GM18951 (cell line): ENCODE measurements around the gene MOCS3.

Source experiments
- POLR2A ChIP-seq: IDR thresholded peaks from 4 replicates; pipeline ENCODE4 v1.6.1; 2011; ENCODE audit warnings: mild to moderate bottlenecking; ENCODE audit not compliant: insufficient read length, insufficient read depth; ENCODE audit errors: extremely low read depth
- in situ Hi-C: fragments of 300-500 bp; cut with MboI; formaldehyde crosslinking; loops from one replicate; pipeline ENCODE4 v1.12.0; 2022; ENCODE audit warnings: low sequenced_read_pairs, mixed read lengths, inconsistent platforms; ENCODE audit not compliant: unreplicated experiment

The MOCS3 gene, protein sequence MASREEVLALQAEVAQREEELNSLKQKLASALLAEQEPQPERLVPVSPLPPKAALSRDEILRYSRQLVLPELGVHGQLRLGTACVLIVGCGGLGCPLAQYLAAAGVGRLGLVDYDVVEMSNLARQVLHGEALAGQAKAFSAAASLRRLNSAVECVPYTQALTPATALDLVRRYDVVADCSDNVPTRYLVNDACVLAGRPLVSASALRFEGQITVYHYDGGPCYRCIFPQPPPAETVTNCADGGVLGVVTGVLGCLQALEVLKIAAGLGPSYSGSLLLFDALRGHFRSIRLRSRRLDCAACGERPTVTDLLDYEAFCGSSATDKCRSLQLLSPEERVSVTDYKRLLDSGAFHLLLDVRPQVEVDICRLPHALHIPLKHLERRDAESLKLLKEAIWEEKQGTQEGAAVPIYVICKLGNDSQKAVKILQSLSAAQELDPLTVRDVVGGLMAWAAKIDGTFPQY

DNA sequence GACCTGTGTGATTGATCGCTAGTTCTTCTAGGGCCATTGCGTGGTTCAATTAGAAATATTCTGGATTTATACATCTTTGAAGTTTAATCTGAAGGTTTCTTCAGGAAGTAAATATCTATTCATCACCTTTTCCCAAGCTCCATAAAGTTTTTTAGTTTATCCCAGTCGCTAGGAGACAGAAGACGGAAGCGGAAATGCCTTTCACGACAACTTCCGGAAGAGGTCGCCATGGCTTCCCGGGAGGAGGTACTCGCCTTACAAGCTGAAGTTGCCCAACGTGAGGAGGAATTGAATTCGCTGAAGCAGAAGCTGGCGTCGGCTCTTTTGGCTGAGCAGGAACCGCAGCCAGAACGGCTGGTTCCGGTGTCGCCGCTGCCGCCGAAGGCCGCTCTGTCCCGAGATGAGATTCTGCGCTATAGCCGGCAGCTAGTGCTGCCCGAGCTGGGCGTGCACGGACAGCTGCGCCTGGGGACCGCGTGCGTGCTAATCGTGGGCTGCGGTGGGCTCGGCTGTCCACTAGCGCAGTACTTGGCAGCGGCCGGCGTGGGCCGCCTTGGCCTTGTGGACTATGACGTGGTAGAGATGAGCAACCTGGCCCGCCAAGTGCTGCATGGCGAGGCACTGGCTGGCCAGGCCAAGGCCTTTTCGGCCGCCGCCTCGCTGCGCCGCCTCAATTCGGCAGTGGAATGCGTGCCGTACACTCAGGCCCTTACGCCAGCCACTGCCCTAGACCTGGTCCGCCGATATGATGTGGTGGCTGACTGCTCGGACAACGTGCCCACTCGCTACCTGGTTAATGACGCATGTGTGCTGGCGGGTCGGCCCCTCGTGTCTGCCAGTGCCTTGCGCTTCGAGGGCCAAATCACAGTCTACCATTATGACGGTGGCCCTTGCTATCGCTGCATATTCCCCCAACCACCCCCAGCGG is at the start of gene MOCS3:
TSS of gene MOCS3 (plus strand) at position 204 of the 928 bp plus-strand sequence. CDS start at position 229, 25 bp downstream.
- TF ChIP-seq POLR2A: no peak
- in situ Hi-C loops: no loop called here

DNA sequence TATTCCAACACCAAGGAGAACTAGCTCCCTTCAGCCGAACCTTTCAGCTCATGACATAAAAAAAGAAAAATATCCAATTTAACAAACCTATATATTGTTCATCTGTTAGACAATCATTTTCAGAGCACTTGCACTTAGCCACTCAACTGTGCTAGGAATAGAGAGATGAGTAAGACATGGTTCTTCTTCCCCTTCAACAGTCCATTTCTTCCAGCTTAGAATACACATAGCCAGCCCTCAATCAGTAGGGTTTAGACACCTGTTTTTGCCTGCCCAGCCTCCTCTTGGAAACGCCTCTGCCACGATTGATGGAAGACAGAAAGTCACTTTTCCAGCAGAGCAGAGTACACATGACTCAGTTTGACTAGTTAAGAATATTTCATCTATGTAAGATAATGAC is 49.2 kb upstream of the MOCS3 start:
- in situ Hi-C loops: no loop called here
- TF ChIP-seq POLR2A: no peak

DNA sequence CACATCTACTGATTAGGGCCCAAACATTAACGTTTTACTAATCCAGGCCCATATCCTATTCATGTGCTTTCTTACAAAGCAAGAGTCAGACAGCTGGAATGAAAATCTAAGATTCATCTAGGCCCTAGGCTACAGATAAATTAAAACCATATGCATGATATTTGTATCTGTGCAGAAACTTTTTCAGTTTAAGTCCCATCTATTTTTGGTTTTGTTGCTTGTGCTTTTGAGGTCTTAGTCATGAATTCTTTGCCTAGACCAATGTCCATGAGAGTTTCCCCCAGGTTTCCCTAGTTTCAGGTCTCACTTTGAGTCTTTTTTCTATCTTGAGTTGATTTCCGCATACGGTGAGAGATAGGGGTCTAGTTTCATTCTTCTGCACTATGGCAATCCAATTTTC is 47.6 kb upstream of the MOCS3 start:
- no peak for TF ChIP-seq POLR2A
- in situ Hi-C loops: no loop called here

DNA sequence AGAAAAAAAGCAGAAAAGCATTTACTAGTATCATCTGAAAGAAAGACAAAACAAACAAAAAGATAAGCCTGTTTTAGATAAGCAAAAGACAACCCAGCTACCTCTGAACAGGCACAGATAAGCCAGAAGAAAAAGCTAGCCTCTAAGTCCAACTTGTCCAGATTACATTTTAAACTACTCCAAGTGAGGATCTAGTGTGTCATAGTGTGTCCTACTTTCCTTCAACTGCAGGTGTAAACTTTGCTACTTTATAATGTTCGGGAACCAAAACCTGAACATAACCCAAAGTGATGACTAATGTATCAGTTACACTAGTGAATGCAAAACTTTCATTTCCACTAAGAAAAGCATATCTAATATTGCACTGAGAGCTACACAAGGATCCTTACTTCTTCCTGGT is 46.9 kb upstream of the MOCS3 start:
- TF ChIP-seq POLR2A: no peak
- in situ Hi-C loops: no loop called here

DNA sequence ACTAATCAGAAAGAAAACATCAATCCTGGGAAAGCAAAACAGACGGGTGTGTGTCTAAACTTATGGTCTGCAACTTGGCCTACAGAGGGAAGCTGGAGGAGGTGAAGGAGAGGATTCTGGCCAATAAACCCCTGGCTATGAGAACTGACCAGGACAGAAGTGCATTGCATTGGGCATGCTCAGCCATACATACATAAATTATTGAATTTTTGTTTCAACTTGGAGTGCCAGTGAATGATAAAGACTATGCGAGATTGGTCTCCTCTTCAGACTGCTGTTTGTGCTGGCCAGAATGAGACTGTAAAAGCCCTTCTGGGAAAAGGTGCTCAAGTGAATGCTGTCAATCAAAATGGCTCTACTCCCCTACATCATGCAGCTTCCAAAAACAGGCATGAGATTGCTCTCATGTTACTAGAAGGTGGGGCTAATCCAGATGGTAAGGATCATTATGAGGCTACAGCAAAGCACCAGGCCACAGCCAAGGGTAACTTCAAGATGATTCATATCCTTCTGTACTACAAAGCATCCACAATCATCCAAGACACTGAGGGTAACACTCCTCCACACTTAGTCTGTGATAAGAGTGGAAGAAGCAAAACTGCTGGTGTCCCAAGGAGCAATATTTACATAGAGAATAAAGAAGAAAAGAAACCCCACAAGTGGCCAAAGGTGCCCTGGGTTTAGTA is 44.8 kb upstream of the MOCS3 start:
- in situ Hi-C loops: no loop called here

DNA sequence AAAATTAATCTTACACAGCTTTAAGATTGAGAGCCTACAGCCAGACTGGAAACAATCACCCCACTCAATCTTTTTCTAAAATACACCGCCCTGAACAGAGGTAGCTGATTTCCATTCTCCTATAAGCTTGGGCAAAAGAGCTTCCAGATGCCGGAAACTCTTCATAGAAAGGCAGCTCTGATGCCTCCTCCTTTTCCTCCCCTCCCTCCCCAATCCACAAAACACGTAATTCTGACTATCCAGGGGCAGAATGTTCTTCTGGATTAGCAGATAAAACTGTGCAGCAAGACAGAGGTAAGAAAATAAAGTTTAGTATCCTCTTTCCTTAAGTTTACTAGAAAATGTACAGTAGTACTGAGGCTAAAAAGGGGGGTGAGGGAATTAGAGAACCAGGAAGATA is 43.2 kb upstream of the MOCS3 start:
- in situ Hi-C loops: no loop called here
- TF ChIP-seq POLR2A: no peak

More for the DNA sequence above, 44.8 kb upstream of the MOCS3 start:
- TF ChIP-seq POLR2A: no peak

DNA sequence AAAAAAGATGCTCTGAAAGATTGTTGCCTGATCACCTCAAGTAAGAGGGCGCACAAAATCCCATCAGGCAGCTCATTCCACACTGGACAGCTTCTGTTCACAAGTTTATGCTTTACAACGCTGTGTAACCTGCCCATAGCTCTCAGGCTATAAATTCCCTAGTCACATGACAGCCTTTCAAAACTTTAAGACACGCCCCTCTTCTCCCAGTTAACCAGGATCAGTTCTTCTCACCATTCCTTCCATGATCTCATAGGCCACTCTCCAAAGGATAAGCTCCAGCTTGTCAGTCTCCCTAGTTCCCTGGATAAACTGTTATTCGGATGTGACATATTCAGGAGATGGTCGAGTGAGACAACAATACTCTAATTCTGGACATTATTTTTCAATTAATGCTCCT is 42.4 kb upstream of the MOCS3 start:
- in situ Hi-C loops: no loop called here
- TF ChIP-seq POLR2A: no peak

DNA sequence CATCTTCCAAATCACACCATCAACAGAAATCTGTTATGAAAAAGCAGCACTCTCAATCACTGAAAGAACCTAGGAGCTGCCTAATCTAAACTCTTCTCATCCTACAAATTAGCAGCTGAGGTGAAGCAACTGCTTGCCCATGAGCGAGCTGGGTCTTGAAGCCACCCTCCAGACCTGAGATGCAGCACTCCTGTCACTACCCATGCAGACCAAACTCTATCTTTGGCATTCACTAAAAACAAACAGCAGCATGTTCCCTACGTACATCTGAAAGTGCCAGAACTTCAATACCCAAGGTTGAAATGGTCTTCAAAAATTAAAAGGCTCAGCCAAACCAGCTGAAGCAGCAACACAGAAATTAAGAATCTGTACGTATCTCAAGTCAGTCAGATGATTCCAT is 41.7 kb upstream of the MOCS3 start:
- in situ Hi-C loops: no loop called here
- no peak for TF ChIP-seq POLR2A

DNA sequence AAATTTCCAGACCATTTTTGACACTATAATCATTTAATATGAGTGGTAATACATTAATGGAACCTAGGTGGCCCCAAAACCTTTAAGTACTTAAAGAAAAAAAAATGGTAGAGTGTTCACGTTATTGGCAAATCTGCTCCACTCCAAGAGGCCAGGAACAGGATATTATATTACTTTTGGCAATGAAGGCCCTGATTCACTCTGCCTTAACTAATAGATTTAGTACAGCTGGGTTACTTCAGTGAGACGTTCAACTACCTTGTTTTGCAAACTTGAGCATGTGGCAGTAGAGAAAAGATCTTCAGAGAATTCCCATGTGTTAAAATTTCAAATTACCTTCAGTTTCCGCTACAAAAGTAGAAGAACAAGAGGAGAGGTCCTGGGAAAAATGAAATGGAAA is 40.2 kb upstream of the MOCS3 start:
- TF ChIP-seq POLR2A: no peak
- in situ Hi-C loops: no loop called here

DNA sequence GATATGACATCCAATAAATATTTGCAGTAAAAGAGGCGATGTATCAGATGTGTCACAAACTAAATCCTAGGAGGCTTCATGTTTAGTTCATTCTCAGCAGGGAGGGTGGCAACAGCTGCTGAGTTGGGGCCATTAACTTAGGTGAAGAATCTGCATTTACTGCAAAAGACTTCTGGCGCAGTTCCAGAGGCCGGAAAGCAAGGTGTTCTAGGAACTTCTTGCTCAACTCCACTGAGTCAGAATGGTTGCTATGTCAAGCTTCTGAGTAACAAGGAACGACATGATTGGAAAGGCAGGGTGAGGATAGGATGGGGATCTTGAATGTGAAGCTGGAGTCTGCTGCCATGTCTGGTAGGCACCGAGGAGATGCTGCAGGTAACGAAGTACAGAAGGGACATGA is 39.1 kb upstream of the MOCS3 start:
- TF ChIP-seq POLR2A: no peak
- in situ Hi-C loops: no loop called here

DNA sequence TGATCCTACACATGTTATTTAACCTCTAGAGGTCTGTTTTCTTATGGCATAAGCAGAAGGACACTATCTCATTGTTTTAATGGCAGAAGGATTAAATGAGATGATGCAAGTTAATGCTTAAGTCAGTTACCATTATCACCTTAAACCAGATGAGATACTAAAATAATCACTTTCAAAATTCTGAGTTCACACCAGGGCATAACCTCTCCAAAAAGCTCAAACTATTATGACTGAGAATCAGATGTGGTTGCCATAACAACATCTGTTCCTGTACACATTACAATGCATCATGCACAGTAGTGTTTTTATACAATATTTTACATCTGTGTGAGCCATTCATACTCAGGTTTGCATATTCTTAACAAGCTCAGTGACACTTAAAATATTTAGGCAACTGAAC is 37.6 kb upstream of the MOCS3 start:
- in situ Hi-C loops: loop anchor here (10.0 kb wide), 1 partner anchor 106 kb away; no protein-coding TSS in a partner anchor
- TF ChIP-seq POLR2A: no peak

DNA sequence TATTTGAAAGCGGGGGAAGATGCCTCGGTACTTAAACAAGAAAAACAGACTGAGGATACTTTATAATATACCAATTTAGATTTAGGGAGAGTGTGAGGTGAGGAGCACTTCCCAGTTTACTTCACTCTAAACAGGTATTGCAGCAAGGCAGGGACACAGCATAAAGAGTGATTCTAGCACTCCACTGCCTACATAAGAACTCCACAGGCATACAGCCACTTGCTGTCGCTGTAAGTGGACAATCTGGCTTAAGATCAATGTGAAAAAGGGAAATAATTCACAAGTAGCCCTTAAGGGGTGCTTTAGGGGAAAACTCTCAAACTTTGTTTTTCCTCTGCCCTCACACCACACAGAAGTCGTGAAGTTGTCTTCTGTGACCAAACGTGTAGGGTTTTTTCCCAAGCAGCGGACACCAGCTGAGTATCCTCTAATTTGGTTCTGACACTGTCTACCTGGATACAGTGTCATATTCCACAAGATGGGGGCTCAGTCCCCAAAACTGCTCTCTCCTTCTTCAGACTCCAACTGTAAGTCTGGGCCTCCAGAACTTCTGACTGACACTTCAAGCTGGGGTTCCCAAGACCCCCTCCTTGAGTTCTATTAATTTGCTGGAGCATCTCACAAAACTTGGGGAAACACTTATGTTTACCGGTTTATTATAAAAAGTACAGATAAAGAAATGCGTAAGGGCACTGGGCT is 36.7 kb upstream of the MOCS3 start:
- in situ Hi-C loops: loop anchor here (10.0 kb wide), 1 partner anchor 107 kb away; no protein-coding TSS in a partner anchor

More for the DNA sequence above, 36.7 kb upstream of the MOCS3 start:
- TF ChIP-seq POLR2A: no peak
